Skeletal muscle satellite cell (primary cell): ENCODE data around the gene CLIP3.
"Not testable (repeated sequence)": the region's sequence is repeated elsewhere in the genome, so short reads cannot be mapped to it uniquely, and the experiment has no call there.

Source experiments
- H3K27me3 ChIP-seq: 2 replicates; pipeline ENCODE4 v1.7.0; 2013; ENCODE audit warnings: low read length; ENCODE audit not compliant: control insufficient read depth, insufficient read depth
- H3K36me3 ChIP-seq: 2 replicates; pipeline ENCODE4 v1.7.0; 2013; ENCODE audit warnings: mild to moderate bottlenecking, control low read depth, low read length; ENCODE audit not compliant: insufficient read depth
- H3K4me1 ChIP-seq: 2 replicates; pipeline ENCODE4 v1.7.0; 2013; ENCODE audit warnings: low read length; ENCODE audit not compliant: control insufficient read depth, insufficient read depth
- H3K4me2 ChIP-seq: 2 replicates; pipeline ENCODE4 v1.7.0; 2013; ENCODE audit warnings: mild to moderate bottlenecking, low read length
- H3K4me3 ChIP-seq: 2 replicates; pipeline ENCODE4 v1.7.0; 2013; ENCODE audit warnings: low read length
- H3K9ac ChIP-seq: 2 replicates; pipeline ENCODE4 v1.7.0; 2013; ENCODE audit warnings: mild to moderate bottlenecking, low read depth, low read length, moderate library complexity
- H3K9me3 ChIP-seq: replicated peaks from 2 replicates; pipeline ENCODE4 v1.7.0; 2013; ENCODE audit warnings: mild to moderate bottlenecking, control low read depth, low read length

The CLIP3 gene

DNA sequence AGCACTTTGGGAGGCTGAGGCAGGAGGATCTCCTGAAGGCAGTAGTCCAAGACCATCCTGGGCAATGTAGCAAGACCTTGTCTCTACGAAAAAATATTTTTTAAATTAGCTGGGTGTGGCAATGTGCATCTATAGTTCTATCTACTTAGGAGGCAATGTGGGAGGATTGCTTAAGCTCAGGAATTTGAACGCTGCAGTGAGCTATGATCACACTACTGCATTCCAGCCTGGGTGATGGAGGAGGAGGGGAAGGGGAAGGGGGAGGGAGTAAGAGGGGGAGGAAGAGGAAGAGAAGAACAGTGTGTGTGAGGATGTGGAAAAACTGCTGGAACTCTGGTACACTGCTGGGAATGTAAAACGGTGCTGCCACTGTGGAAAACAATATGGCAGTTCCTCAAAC, 9.2 kb upstream of the CLIP3 start:
- H3K4me3 ChIP-seq: peak overlapping the region; percentile 21
- no peaks in the 10 kb centered on the region for H3K36me3 ChIP-seq
- peak overlapping the region; percentile 25 for H3K9ac ChIP-seq
- H3K4me2 ChIP-seq: peak overlapping the region; percentile 56
- H3K9me3 ChIP-seq: no peaks in the 10 kb centered on the region
- H3K27me3 ChIP-seq: no peaks in the 10 kb centered on the region
- peaks cover 22% of the 10 kb centered on the region for H3K4me1 ChIP-seq

DNA sequence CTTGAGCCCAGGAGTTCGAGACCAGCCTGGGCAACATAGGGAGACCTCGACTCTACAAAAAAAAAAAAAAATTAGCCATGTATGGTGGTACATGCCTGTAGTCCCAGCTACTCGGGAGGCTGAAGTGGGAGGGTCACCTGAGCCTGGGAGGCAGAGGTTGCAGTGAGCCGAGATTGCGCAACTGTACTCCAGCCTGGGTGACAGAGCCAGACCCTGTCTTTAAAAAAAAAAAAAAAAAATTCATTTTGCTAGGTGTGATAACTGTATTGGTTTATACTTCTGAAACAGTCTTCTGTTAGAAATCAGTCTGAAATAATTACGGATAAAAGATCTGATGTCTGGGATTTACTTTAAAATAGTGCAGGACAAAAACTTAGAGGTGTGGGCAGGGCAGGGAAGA, 8.4 kb upstream of the CLIP3 start:
- H3K27me3 ChIP-seq, H3K9ac ChIP-seq, H3K4me2 ChIP-seq, H3K36me3 ChIP-seq, H3K4me3 ChIP-seq, H3K9me3 ChIP-seq: not testable (repeated sequence)
- H3K4me1 ChIP-seq: peaks cover 15% of the 10 kb centered on the region

DNA sequence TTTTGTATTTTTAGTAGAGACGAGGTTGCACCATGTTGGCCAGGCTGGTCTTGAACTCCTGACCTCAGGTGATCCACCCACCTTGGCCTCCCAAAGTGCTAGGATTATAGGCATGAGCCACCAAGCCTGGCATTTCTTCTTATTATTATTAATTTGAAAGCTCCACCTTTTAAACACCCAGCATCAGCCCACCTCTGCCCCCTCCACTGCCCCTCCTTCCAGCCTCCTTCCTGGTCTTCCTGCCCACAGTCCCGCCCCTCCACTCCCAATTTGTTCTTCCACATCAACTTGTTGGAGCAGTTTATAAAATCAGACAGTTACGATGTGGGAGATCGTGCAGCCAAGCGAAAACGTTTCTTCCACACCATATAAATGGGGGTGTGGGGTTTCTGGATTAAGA, 7.8 kb upstream of the CLIP3 start:
- Histone ChIP-seq H3K4me2 (no peak overlapping the region), H3K27me3 (no peaks in the 10 kb centered on the region), H3K4me1 (peaks cover 15% of the 10 kb centered on the region), H3K36me3 (no peaks in the 10 kb centered on the region), H3K4me3 (no peak overlapping the region), H3K9ac (no peak overlapping the region), H3K9me3 (no peaks in the 10 kb centered on the region)

DNA sequence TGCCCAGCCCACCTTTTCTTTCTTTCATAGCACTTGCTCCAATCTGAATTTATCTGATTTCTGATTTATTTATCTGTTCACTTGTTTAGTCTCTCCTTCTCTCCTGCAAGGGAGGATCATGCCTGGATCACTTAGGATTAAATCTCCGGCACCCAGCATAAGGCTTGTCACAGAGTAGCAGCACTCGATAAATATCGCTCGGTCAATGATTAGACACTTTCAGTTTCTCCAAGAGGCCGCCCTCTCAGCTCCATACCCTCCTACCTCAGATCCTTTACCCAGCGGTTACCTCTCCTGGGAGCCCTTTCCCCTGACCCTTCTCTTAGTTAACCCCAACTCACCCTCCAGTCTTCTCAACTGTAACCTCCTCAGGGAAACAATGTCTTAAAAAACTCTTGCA, 1.4 kb downstream of the CLIP3 start:
- Histone ChIP-seq H3K4me3 (no peak overlapping the region), H3K9ac (no peak overlapping the region), H3K4me1 (peaks cover 9% of the 10 kb centered on the region), H3K27me3 (no peaks in the 10 kb centered on the region), H3K36me3 (peaks cover 18% of the 10 kb centered on the region), H3K9me3 (no peaks in the 10 kb centered on the region), H3K4me2 (no peak overlapping the region)

DNA sequence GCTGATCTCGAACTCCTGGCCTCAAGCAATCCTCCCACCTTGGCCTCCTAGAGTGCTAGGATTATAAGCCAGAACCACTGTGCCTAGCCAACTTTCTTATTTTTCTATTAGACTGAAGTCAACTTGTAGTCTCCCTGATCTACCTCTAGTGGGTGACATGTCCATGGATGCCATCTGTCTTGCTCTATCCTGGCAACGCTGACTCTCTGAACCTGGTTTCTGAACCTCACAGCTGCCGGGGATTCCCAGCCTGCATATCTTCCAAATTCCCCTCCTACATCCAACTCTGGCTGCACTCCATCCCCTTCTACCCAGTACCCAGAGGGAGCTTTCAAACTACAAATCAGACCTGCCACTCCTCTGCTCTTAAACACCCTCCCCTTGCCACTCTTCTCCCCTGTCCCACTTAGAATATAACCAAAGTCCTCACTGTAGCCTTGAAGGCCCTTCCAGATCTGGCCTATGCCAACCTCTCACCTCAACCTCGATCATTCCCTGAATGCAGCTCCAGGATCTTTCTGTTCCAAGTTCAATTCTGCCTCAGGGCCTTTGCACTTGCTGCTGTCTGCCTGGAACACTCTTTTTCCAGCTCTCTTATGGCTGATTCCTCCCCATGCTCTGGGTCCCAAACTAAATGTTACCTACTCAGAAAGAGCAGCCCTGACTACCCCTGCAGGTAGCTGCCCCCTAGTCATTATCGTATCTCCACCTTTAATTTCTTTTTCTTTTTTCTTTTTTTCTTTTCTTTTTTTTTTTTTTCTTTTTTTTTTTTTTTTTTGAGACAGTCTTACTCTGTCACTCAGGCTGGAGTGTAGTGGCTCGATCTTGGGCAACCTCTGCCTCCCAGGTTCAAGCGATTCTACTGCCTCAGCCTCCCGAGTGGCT, 2.2 kb downstream of the CLIP3 start:
- Histone ChIP-seq H3K4me1 (peaks cover 9% of the 10 kb centered on the region), H3K27me3 (no peaks in the 10 kb centered on the region), H3K36me3 (peaks cover 19% of the 10 kb centered on the region), H3K9ac (no peak overlapping the region), H3K4me2 (no peak overlapping the region), H3K4me3 (no peak overlapping the region), H3K9me3 (no peaks in the 10 kb centered on the region)

DNA sequence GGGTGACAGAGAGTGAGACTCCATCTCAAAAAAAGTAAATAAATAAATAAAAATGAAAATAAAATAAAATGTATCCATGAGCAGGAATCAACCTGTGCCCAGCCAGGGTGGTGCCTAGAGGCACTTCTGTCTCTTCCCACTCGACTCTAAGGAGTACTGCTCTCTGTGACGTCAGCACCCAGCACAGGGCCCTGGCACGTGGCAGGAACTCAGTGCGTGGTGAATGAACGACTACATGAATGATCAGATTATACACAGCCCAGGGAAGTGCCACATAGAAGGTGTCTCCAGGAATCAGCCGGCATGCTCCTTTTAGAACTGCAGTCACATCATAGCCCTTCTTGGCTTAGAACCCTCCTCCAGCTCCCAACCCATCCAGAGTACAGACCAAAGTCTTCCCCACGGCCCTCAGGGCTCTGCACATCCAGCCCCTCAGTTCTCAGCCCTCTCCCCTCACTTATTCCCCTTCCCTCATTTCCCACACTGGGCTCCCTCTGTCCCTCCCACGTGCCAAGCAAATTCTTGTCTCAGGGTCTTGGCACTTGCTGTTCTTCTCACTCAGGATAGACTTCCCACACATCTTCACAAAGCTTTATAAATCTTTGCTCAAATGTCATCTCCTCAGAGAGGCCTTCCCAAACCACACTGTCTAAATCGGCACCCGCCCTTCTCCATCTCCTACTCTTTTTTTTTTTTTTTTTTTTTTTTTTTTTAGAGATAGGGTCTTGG, 4.2 kb downstream of the CLIP3 start:
- Histone ChIP-seq H3K36me3 (peaks cover 31% of the 10 kb centered on the region), H3K9me3 (no peaks in the 10 kb centered on the region)

DNA sequence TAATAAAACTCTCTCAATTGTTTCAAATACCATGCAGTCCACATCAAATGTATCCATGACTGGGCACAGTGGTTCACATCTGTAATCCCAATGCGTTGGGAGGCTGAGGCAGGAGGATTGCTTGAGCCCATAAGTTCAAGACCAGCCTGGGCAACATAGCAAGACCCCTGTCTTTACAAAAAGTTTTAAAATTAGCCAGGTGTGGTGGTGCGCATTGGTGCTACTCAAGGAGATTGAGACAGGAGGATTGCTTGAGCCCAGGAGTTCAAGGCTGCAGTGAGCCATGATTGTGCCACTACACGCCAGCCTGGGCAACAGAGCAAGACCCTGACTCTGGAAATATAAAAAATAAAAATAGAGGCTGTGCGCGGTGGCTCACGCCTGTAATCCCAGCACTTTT, 5.0 kb downstream of the CLIP3 start:
- Histone ChIP-seq H3K9ac (no peak overlapping the region), H3K4me1 (peaks cover 3% of the 10 kb centered on the region), H3K36me3 (peaks cover 37% of the 10 kb centered on the region), H3K4me2 (no peak overlapping the region), H3K9me3 (no peaks in the 10 kb centered on the region), H3K27me3 (no peaks in the 10 kb centered on the region), H3K4me3 (no peak overlapping the region)

More for the DNA sequence above, 4.2 kb downstream of the CLIP3 start:
- no peak overlapping the region for H3K4me2 ChIP-seq
- H3K4me1 ChIP-seq: peaks cover 9% of the 10 kb centered on the region
- no peak overlapping the region for H3K9ac ChIP-seq
- no peaks in the 10 kb centered on the region for H3K27me3 ChIP-seq
- H3K4me3 ChIP-seq: no peak overlapping the region

DNA sequence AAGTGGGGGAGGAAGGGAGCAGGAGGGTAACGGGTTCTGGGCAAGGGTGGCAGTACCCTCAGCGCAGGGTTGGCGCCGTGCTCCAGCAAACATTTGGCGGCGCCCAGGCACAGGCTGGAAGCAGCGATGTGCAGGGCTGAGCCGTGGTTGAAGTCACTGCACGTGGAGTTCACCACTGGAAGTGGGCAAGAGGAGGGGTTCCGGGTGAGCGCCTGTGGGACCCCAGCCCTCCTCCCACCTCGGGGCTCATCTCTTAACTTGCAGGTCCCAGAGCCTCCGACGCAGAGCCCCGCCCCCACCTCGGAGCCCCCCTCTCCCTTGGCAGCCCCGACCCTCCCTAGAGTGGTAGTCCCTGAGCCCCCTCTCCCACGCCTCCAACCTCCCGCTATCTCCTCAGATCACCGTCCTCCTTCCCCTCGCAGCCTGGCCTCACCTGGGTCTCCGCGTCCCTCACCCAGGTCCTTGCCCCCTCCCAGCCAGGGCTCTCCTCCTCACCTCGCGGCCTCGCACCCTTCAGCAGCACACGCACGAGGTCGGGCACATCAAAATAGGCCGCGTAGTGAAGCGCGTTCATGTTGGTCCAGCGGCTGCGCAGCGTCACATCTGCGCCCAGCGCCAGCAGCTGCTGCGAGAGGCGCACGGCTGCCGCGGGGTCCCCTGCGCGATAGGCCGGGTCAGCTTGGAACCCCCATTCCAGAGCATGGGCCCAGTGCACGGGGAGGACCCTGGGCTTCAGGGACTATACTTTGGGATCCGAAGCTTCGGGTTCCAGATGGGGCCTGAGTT, 6.4 kb downstream of the CLIP3 start:
- no peaks in the 10 kb centered on the region for H3K27me3 ChIP-seq
- H3K4me3 ChIP-seq: no peak overlapping the region
- H3K9me3 ChIP-seq: no peaks in the 10 kb centered on the region
- H3K4me2 ChIP-seq: no peak overlapping the region
- H3K36me3 ChIP-seq: peaks cover 43% of the 10 kb centered on the region
- H3K4me1 ChIP-seq: no peaks in the 10 kb centered on the region
- no peak overlapping the region for H3K9ac ChIP-seq

DNA sequence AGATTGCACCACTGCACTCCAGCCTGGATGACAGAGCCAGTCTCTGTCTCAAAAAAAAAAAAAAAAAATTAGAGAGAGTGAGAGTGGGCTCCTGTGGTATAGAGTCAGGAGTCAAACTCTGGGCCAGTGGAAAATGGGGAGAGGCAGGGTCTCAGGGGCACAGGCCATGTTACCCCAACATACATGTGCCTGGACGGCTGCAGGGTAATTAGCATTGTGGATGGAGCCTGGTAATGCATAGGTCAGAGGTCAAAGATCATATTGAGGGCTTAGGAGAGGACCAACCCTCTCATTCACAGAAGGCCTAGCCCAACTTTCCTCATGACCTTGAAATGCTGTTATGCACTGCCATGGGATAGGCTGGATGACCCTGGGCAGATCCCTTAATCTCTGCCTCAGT, 7.1 kb downstream of the CLIP3 start:
- H3K27me3 ChIP-seq: no peaks in the 10 kb centered on the region
- peaks cover 43% of the 10 kb centered on the region for H3K36me3 ChIP-seq
- no peak overlapping the region for H3K9ac ChIP-seq
- H3K4me3 ChIP-seq: no peak overlapping the region
- H3K4me2 ChIP-seq: no peak overlapping the region
- no peaks in the 10 kb centered on the region for H3K9me3 ChIP-seq
- H3K4me1 ChIP-seq: no peaks in the 10 kb centered on the region

DNA sequence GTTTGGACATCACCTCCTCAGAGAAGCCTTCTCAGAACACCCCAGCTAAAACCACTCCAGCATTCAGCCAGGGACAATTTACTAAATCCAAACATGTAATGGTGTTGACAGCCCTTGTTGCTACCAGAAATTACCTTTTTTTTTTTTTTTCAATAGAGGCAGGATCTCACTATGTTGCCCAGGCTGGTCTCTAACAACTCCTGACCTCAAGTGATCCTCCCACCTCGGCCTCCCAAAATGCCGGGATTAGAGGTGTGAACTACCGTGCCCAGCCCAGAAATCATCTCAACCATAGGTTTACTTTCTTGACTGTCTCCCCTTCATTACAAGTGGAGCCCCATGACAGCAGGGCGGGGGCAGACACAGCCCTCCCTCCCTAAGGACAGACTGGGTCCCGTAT, 9.2 kb downstream of the CLIP3 start:
- Histone ChIP-seq H3K4me2 (no peak overlapping the region), H3K4me1 (no peaks in the 10 kb centered on the region), H3K4me3 (no peak overlapping the region), H3K27me3 (no peaks in the 10 kb centered on the region), H3K9me3 (no peaks in the 10 kb centered on the region), H3K36me3 (peaks cover 44% of the 10 kb centered on the region), H3K9ac (no peak overlapping the region)

DNA sequence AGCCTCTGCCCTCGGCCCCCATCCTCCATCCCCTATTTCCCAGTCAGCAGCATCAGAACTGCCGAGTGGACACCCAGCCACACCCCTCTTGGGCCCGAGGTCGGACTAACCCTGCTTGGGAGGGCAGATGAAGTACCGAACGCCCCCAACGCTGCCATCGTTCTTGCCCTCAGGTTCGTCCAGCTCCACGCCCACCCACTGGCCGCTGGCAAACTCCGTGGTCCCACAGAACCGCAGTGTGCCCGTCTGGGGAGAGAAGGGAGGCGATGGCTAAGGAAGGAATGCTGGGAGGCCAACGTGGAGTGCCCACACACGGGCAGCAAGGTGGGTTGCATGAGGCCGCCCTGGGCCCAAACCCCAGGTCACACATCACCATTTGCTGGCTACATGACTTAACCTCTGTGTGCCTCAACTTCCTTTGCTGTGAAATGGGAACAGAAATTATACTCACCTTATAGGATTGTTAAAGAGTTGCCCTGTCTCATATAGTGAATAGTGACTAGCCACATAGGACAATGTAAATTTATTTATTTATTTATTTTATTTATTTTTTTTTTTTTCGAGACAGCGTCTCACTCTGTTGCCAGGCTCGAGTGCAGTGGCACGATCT, 13.5 kb downstream of the CLIP3 start:
- H3K4me1 ChIP-seq: peaks cover 4% of the 10 kb centered on the region
- H3K4me2 ChIP-seq: no peak overlapping the region
- H3K36me3 ChIP-seq: peaks cover 38% of the 10 kb centered on the region
- no peak overlapping the region for H3K4me3 ChIP-seq
- H3K9ac ChIP-seq: no peak overlapping the region
- H3K9me3 ChIP-seq: no peaks in the 10 kb centered on the region
- no peaks in the 10 kb centered on the region for H3K27me3 ChIP-seq
